ENCODE measurements around the gene MIR17HG. TPM values are rescaled to one million over a fixed set of nuclear protein-coding genes. Genes with fewer than 3 reads are reported as not detected.

MIR17HG gene
- total RNA-seq (2021) = 13.7 and 15.8 TPM in 2 replicates
- Bru-seq, nascent RNA = percentile 100 among the genes with signal in this experiment
- BruChase-seq, experiment 1, labeled RNA remaining after a 2-hour chase = percentile 81 among the genes with signal in this experiment
- percentile 73 among the genes with signal in this experiment for BruChase-seq, experiment 2, labeled RNA remaining after a 6-hour chase
- long read RNA-seq = 0 reads

DNA sequence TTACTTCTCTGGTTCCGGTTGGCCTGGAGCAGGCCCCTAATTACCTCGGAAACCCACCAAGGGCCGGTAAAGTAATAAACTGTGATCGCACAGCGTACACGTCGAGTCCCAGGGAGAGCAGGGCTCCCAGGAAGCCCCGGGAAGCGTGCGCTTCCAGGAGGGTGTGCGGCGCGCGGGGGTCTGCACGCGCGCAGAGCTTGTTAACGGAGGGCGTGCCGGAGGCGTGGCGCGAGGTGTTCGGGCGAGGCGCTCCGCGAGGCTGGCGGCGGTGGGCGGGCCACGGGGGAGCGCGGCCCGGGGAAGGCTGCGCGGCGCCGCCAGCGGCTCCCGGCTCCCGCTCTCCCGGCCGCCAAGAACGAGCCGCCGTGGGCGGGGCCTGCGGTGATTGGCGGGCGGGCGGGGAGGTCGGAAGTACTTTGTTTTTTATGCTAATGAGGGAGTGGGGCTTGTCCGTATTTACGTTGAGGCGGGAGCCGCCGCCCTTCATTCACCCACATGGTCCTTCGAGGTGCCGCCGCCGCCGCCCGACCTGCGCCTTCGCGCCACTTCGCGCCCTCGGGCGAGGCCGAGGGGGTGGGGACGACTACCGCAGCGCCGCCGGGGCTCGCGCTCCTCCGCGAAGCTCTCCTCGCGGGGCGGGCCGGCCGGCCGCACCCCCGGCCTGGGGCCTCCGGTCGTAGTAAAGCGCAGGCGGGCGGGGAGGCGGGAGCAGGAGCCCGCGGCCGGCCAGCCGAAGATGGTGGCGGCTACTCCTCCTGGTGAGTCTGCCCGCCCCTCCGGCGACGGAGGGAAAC, at the start of gene MIR17HG:
MIR17HG (plus strand) TSS at position 486 of the 794 bp plus-strand sequence.
- H3K36me3 ChIP-seq (ENCODE audit: insufficient read depth, low read length, poor library complexity, severe bottlenecking) = peaks cover 31% of the 10 kb centered on the region
- peaks cover 48% of the 10 kb centered on the region for H3K27me3 ChIP-seq (replicated peaks; ENCODE audit: insufficient read depth, low read depth, low read length, poor library complexity)
- H3K4me3 ChIP-seq (ENCODE audit: low read depth, low read length, poor library complexity, severe bottlenecking) = peak within 1 kb of the TSS; percentile 75
- ChIA-PET CTCF (no interaction called here), POLR2A (ENCODE audit: low non-redundant PET) (no interaction called here)
- H3K4me1 ChIP-seq (ENCODE audit: insufficient read depth, low read length, poor library complexity, severe bottlenecking) = peaks cover 30% of the 10 kb centered on the region
- peak; percentile 95 for DNase-seq (ENCODE audit: low spot score)
- H3K9me3 ChIP-seq (ENCODE audit: low read depth, low read length, poor library complexity, severe bottlenecking) = no peaks in the 10 kb centered on the region
- peak within 1 kb of the TSS; percentile 97 for H3K27ac ChIP-seq (ENCODE audit: low read depth, low read length, poor library complexity, severe bottlenecking)
- TF ChIP-seq, protein P1, sequence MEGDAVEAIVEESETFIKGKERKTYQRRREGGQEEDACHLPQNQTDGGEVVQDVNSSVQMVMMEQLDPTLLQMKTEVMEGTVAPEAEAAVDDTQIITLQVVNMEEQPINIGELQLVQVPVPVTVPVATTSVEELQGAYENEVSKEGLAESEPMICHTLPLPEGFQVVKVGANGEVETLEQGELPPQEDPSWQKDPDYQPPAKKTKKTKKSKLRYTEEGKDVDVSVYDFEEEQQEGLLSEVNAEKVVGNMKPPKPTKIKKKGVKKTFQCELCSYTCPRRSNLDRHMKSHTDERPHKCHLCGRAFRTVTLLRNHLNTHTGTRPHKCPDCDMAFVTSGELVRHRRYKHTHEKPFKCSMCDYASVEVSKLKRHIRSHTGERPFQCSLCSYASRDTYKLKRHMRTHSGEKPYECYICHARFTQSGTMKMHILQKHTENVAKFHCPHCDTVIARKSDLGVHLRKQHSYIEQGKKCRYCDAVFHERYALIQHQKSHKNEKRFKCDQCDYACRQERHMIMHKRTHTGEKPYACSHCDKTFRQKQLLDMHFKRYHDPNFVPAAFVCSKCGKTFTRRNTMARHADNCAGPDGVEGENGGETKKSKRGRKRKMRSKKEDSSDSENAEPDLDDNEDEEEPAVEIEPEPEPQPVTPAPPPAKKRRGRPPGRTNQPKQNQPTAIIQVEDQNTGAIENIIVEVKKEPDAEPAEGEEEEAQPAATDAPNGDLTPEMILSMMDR (conservative IDR thresholded peaks at IDR 0.05; ENCODE audit: low read depth, low read length) = no peak
- TF ChIP-seq EZH2 (IDR thresholded peaks at IDR 0.05; ENCODE audit: borderline replicate concordance, low read depth, low read length, poor library complexity, severe bottlenecking) = no peak
- BruUV-seq (replicated peaks) = no TSS peak
- intact Hi-C loops (cut with micrococcal nuclease; ENCODE audit: unreplicated experiment) = no loop called here

DNA sequence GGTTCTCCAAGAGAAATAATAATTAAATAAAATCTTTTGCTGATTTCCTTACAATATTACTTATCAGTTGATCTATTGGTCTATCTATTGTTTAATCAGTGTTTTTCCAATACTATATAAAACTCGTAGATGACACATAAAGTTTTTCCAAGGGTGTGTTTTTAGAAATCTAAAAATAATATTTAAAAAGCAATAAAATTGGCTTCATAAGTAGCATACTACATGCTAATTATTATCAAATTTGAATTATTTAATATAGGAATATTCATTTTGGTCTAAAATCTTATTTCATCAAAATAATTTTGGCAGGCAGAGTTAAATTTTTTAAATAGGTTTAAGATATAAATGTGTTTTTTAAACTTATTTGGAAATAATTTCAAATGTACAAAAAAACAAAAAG, 49.4 kb upstream of the MIR17HG start:
- H3K27me3 ChIP-seq (replicated peaks; ENCODE audit: insufficient read depth, low read depth, low read length, poor library complexity) = peaks cover 4% of the 10 kb centered on the region
- ChIA-PET CTCF (no interaction called here), POLR2A (ENCODE audit: low non-redundant PET) (no interaction called here)
- H3K27ac ChIP-seq (ENCODE audit: low read depth, low read length, poor library complexity, severe bottlenecking) = no peak overlapping the region
- intact Hi-C loops (cut with micrococcal nuclease; ENCODE audit: unreplicated experiment) = no loop called here
- no peaks in the 10 kb centered on the region for H3K36me3 ChIP-seq (ENCODE audit: insufficient read depth, low read length, poor library complexity, severe bottlenecking)
- no peak for DNase-seq (ENCODE audit: low spot score)
- H3K4me3 ChIP-seq (ENCODE audit: low read depth, low read length, poor library complexity, severe bottlenecking) = no peak overlapping the region
- H3K4me1 ChIP-seq (ENCODE audit: insufficient read depth, low read length, poor library complexity, severe bottlenecking) = no peaks in the 10 kb centered on the region
- BruUV-seq (replicated peaks) = no TSS peak
- no peak for TF ChIP-seq EZH2 (IDR thresholded peaks at IDR 0.05; ENCODE audit: borderline replicate concordance, low read depth, low read length, poor library complexity, severe bottlenecking)
- TF ChIP-seq, protein P1 (conservative IDR thresholded peaks at IDR 0.05; ENCODE audit: low read depth, low read length) = no peak
- H3K9me3 ChIP-seq (ENCODE audit: low read depth, low read length, poor library complexity, severe bottlenecking) = no peaks in the 10 kb centered on the region

DNA sequence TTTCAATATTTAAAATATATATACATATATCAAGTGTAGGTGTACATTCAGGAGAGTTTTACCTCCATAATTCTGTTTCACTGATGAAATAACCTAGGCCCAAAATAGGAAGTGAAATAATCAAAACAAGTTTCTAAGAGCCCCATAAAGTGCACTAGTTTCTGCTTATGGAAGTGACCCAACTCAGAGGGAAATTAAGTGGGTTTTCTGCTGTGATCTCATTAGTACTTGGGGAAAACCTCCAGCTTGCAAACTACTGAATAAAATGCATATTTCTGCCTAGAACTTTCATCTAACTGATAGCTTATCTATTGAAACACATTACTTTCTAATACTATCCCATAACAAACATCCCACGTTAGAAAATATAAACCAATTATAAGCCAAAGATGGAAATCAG, 45.4 kb upstream of the MIR17HG start:
- TF ChIP-seq, protein P1 (conservative IDR thresholded peaks at IDR 0.05; ENCODE audit: low read depth, low read length) = no peak
- TF ChIP-seq EZH2 (IDR thresholded peaks at IDR 0.05; ENCODE audit: borderline replicate concordance, low read depth, low read length, poor library complexity, severe bottlenecking) = no peak
- Histone ChIP-seq H3K36me3 (ENCODE audit: insufficient read depth, low read length, poor library complexity, severe bottlenecking) (no peaks in the 10 kb centered on the region), H3K4me3 (ENCODE audit: low read depth, low read length, poor library complexity, severe bottlenecking) (no peak overlapping the region), H3K4me1 (ENCODE audit: insufficient read depth, low read length, poor library complexity, severe bottlenecking) (no peaks in the 10 kb centered on the region), H3K27ac (ENCODE audit: low read depth, low read length, poor library complexity, severe bottlenecking) (no peak overlapping the region), H3K27me3 (replicated peaks; ENCODE audit: insufficient read depth, low read depth, low read length, poor library complexity) (peaks cover 4% of the 10 kb centered on the region), H3K9me3 (ENCODE audit: low read depth, low read length, poor library complexity, severe bottlenecking) (no peaks in the 10 kb centered on the region)
- ChIA-PET POLR2A (ENCODE audit: low non-redundant PET) (no interaction called here), CTCF (no interaction called here)
- intact Hi-C loops (cut with micrococcal nuclease; ENCODE audit: unreplicated experiment) = no loop called here
- BruUV-seq (replicated peaks) = no TSS peak
- DNase-seq (ENCODE audit: low spot score) = no peak

Data from A673 (cell line).